IMR-90 (cell line): ENCODE data around the gene RNASE4. TPM values are rescaled to one million over a fixed set of nuclear protein-coding genes. Genes with fewer than 3 reads are reported as not detected.

Source experiments
- ATAC-seq: fragments of 200-7000 bp; cut with Tn5 transposase; 2 replicates; pipeline ENCODE4 v1.9.1; 2020; ENCODE audit warnings: low read depth, mild to moderate bottlenecking, moderate library complexity
- BruUV-seq: library from RNA; stranded (reverse); fragments of 400-500 nt; replicated peaks from 2 replicates; lab custom pipeline; 2021; lab: Mats Ljungman, UMichigan
- CTCF ChIA-PET: fragments of 300-600 bp; formaldehyde crosslinking; extraction: SDS; loops from one replicate; lab custom pipeline; 2021; ENCODE audit warnings: antibody characterized with exemption; lab: Yijun Ruan, JAX
- POLR2A ChIA-PET: fragments of 300-600 bp; sonication (Branson Sonifier 250); formaldehyde crosslinking; loops from one replicate; lab custom pipeline; 2022; ENCODE audit warnings: antibody characterized with exemption; ENCODE audit not compliant: unreplicated experiment; lab: Charles Lee
- DNase-seq: peaks from one replicate; pipeline ENCODE4 v3.0.0; 2013
- H2AFZ ChIP-seq: replicated peaks from 2 replicates; pipeline ENCODE3; 2013; ENCODE audit warnings: low read length, mild to moderate bottlenecking; ENCODE audit not compliant: poor library complexity
- H2AK5ac ChIP-seq: 2 replicates; pipeline ENCODE4 v1.6.1; 2013; ENCODE audit warnings: low read depth, low read length, inconsistent platforms
- H2AK9ac ChIP-seq: replicated peaks from 2 replicates; pipeline ENCODE3; 2013; ENCODE audit warnings: mild to moderate bottlenecking, low read depth, low read length, moderate library complexity; ENCODE audit not compliant: poor library complexity
- H2BK120ac ChIP-seq: 2 replicates; pipeline ENCODE4 v1.6.1; 2013; ENCODE audit warnings: low read depth, low read length, inconsistent platforms
- H2BK15ac ChIP-seq: 3 replicates; pipeline ENCODE4 v1.6.1; 2013; ENCODE audit warnings: low read depth, low read length, inconsistent platforms
- H2BK20ac ChIP-seq: 2 replicates; pipeline ENCODE4 v1.6.1; 2013; ENCODE audit warnings: low read depth, mild to moderate bottlenecking, inconsistent platforms, low read length, moderate library complexity
- H2BK5ac ChIP-seq: 2 replicates; pipeline ENCODE4 v1.6.1; 2013; ENCODE audit warnings: mild to moderate bottlenecking, low read depth, low read length, inconsistent platforms; ENCODE audit not compliant: poor library complexity, severe bottlenecking
- H3K14ac ChIP-seq: replicated peaks from 2 replicates; pipeline ENCODE4 v1.6.1; 2013; ENCODE audit warnings: low read depth, low read length, inconsistent platforms
- H3K18ac ChIP-seq: 2 replicates; pipeline ENCODE4 v1.6.1; 2013; ENCODE audit warnings: low read depth, low read length, control low read depth
- H3K23ac ChIP-seq: 2 replicates; pipeline ENCODE4 v1.6.1; 2013; ENCODE audit warnings: low read depth, low read length, inconsistent platforms
- H3K27ac ChIP-seq: 2 replicates; pipeline ENCODE4 v1.5.1; 2013; ENCODE audit warnings: mild to moderate bottlenecking, control low read depth, low read length; ENCODE audit not compliant: insufficient read depth
- H3K27me3 ChIP-seq: 2 replicates; pipeline ENCODE4 v1.6.1; 2013; ENCODE audit warnings: low read length; ENCODE audit not compliant: control insufficient read depth, insufficient read depth
- H3K36me3 ChIP-seq: 2 replicates; pipeline ENCODE4 v1.6.1; 2013; ENCODE audit warnings: low read length, mixed read lengths; ENCODE audit not compliant: control insufficient read depth, insufficient read depth
- H3K4ac ChIP-seq: 2 replicates; pipeline ENCODE4 v1.6.1; 2013; ENCODE audit warnings: low read depth, low read length, inconsistent platforms
- H3K4me1 ChIP-seq: 2 replicates; pipeline ENCODE4 v1.6.1; 2013; ENCODE audit warnings: low read length, mixed read lengths; ENCODE audit not compliant: control insufficient read depth, insufficient read depth
- H3K4me2 ChIP-seq: 2 replicates; pipeline ENCODE4 v1.6.1; 2013; ENCODE audit warnings: low read depth, mild to moderate bottlenecking, control low read depth, low read length, moderate library complexity
- H3K4me3 ChIP-seq: 2 replicates; pipeline ENCODE4 v1.5.1; 2013; ENCODE audit warnings: low read depth, mild to moderate bottlenecking, control low read depth, low read length, moderate library complexity; ENCODE audit not compliant: insufficient read depth
- H3K56ac ChIP-seq: 2 replicates; pipeline ENCODE4 v1.6.1; 2013; ENCODE audit warnings: low read length, inconsistent platforms; ENCODE audit not compliant: insufficient read depth; ENCODE audit errors: extremely low read depth
- H3K79me1 ChIP-seq, 2 experiments: 2 replicates each; pipeline ENCODE4 v1.6.1; 2013; ENCODE audit warnings: low read length in 2 of 2, inconsistent platforms in 1 of 2, low read depth in 1 of 2
- H3K9ac ChIP-seq: 2 replicates; pipeline ENCODE4 v1.6.1; 2013; ENCODE audit warnings: low read depth, low read length, control low read depth
- H3K9me1 ChIP-seq: 2 replicates; pipeline ENCODE4 v1.6.1; 2013; ENCODE audit warnings: low read length, inconsistent platforms; ENCODE audit not compliant: insufficient read depth
- H3K9me3 ChIP-seq: 2 replicates; pipeline ENCODE4 v1.6.1; 2013; ENCODE audit warnings: low read length; ENCODE audit not compliant: control insufficient read depth, insufficient read depth
- H4K20me1 ChIP-seq: 2 replicates; pipeline ENCODE4 v1.6.1; 2013; ENCODE audit warnings: low read length, inconsistent platforms; ENCODE audit not compliant: insufficient read depth
- H4K5ac ChIP-seq: 2 replicates; pipeline ENCODE4 v1.6.1; 2013; ENCODE audit warnings: mild to moderate bottlenecking, low read depth, low read length, control low read depth
- H4K8ac ChIP-seq, 2 experiments: 2 replicates each; pipeline ENCODE4 v1.6.1; 2013; ENCODE audit warnings: low read depth in 2 of 2, low read length in 2 of 2, control low read depth in 1 of 2, inconsistent platforms in 1 of 2
- H4K91ac ChIP-seq: 2 replicates; pipeline ENCODE4 v1.6.1; 2013; ENCODE audit warnings: low read depth, low read length, inconsistent platforms; ENCODE audit not compliant: insufficient read depth
- BHLHE40 ChIP-seq: fragments of 150-350 bp; IDR thresholded peaks from 2 replicates; pipeline ENCODE4 v1.6.1; 2016; ENCODE audit warnings: mild to moderate bottlenecking, low read depth, low read length
- CEBPB ChIP-seq: IDR thresholded peaks from 2 replicates; pipeline ENCODE4 v1.6.1; 2012; ENCODE audit warnings: low read depth, low read length, improper control_type of control experiment
- CHD1 ChIP-seq: IDR thresholded peaks from 2 replicates; pipeline ENCODE4 v1.6.1; 2012; ENCODE audit warnings: low read depth, low read length, improper control_type of control experiment
- CTCF ChIP-seq: conservative IDR thresholded peaks from 2 replicates; pipeline ENCODE4 v1.5.1; 2012; ENCODE audit warnings: mild to moderate bottlenecking, low read depth, low read length, improper control_type of control experiment
- ELK1 ChIP-seq: fragments of 150-350 bp; IDR thresholded peaks from 2 replicates; pipeline ENCODE4 v1.6.1; 2016; ENCODE audit warnings: low read depth, mild to moderate bottlenecking, low read length, moderate library complexity, borderline replicate concordance
- FOS ChIP-seq: fragments of 150-350 bp; IDR thresholded peaks from 2 replicates; pipeline ENCODE4 v1.6.1; 2016; ENCODE audit warnings: low read depth, low read length
- MAZ ChIP-seq: IDR thresholded peaks from 2 replicates; pipeline ENCODE4 v1.6.1; 2012; ENCODE audit warnings: low read depth, mild to moderate bottlenecking, low read length, improper control_type of control experiment, moderate library complexity, borderline replicate concordance
- MXI1 ChIP-seq: IDR thresholded peaks from 2 replicates; pipeline ENCODE4 v1.6.1; 2012; ENCODE audit warnings: low read depth, mild to moderate bottlenecking, low read length, moderate library complexity, borderline replicate concordance
- NFE2L2 ChIP-seq: fragments of 150-350 bp; IDR thresholded peaks from 2 replicates; pipeline ENCODE4 v1.6.1; 2016; ENCODE audit warnings: low read depth, mild to moderate bottlenecking, low read length
- POLR2A ChIP-seq: IDR thresholded peaks from 2 replicates; pipeline ENCODE4 v1.6.1; 2012; ENCODE audit warnings: mild to moderate bottlenecking, low read depth, low read length
- RAD21 ChIP-seq: IDR thresholded peaks from 2 replicates; pipeline ENCODE4 v1.6.1; 2012; ENCODE audit warnings: low read length, improper control_type of control experiment
- RCOR1 ChIP-seq: IDR thresholded peaks from 2 replicates; pipeline ENCODE4 v1.6.1; 2012; ENCODE audit warnings: mild to moderate bottlenecking, low read length, improper control_type of control experiment; ENCODE audit not compliant: insufficient replicate concordance
- SMC3 ChIP-seq: fragments of 150-350 bp; IDR thresholded peaks from 2 replicates; pipeline ENCODE4 v1.6.1; 2016; ENCODE audit warnings: low read depth, mild to moderate bottlenecking, antibody characterized with exemption, low read length, moderate library complexity
- USF2 ChIP-seq: fragments of 150-350 bp; IDR thresholded peaks from 2 replicates; pipeline ENCODE4 v1.6.1; 2017; ENCODE audit warnings: mild to moderate bottlenecking, antibody characterized with exemption, low read length, low read depth
- WGBS, 2 experiments: methylation state at CpG; one replicate each; pipeline versions ENCODE4 v1.1.5 to v1.1.7; 2013; ENCODE audit warnings: missing lambda C conversion rate in 2 of 2; ENCODE audit not compliant: insufficient read length in 1 of 2; ENCODE audit errors: extremely low coverage in 2 of 2; 5-methylcytosine and 5-hydroxymethylcytosine counted together
- dilution Hi-C: fragments of 300-500 bp; cut with HindIII; formaldehyde crosslinking; loops from one replicate; pipeline ENCODE4 v1.14.3; 2018; ENCODE audit warnings: low sequenced_read_pairs; ENCODE audit not compliant: unreplicated experiment
- in situ Hi-C: fragments of 300-500 bp; cut with MboI; formaldehyde crosslinking; loops from 3 replicates; pipeline ENCODE4 v1.14.3; 2019; ENCODE audit warnings: low sequenced_read_pairs, inconsistent platforms, mixed read lengths
- intact Hi-C: fragments of 100-400 bp; cut with micrococcal nuclease; formaldehyde crosslinking; loops from 2 replicates; pipeline ENCODE4 v1.10.0; 2022
- polyA plus RNA-seq, 3 experiments: library from polyadenylated mRNA; depleted of rRNA; stranded (reverse); fragments of >200 nt; gene quantifications; 2 replicates each; pipeline ENCODE4 v1.2.3, GENCODE V29; 2012; ENCODE audit warnings: low replicate concordance in 1 of 3
- total RNA-seq: library from RNA; depleted of rRNA; stranded (reverse); fragments of >200 nt; gene quantifications from 2 replicates; pipeline ENCODE4 v1.2.3, GENCODE V29; 2012

Gene RNASE4
- total and polyA plus RNA-seq, 2 of the 4 experiments (the other 2 are of a cell fraction): 10.4 to 11.6 TPM

GRCh38 chr14:20733684-20734429 lies 49.5 kb downstream of the RNASE4 start:
- Histone ChIP-seq H3K4me3 (no peak overlapping the region), H3K79me1 (no peaks in the 10 kb centered on the region), H2AK5ac (no peak overlapping the region), H2BK5ac (no peak overlapping the region), H4K20me1 (no peaks in the 10 kb centered on the region), H3K23ac (no peak overlapping the region), H3K4me1 (no peaks in the 10 kb centered on the region), H2BK120ac (no peak overlapping the region), H4K5ac (no peak overlapping the region), H3K9me1 (no peaks in the 10 kb centered on the region), H2AFZ (no peak overlapping the region), H3K27ac (no peak overlapping the region), H2AK9ac (no peak overlapping the region), H3K18ac (no peak overlapping the region), H2BK15ac (no peak overlapping the region), H3K4me2 (no peak overlapping the region), H3K4ac (no peak overlapping the region), H3K14ac (no peak overlapping the region), H3K36me3 (no peaks in the 10 kb centered on the region), H3K9ac (no peak overlapping the region), H3K56ac (no peak overlapping the region), H3K27me3 (no peaks in the 10 kb centered on the region), H4K91ac (no peak overlapping the region), H3K9me3 (no peaks in the 10 kb centered on the region), H4K8ac (no peak overlapping the region), H2BK20ac (no peak overlapping the region)
- BruUV-seq: no TSS peak
- DNase-seq: no peak
- no peak for ATAC-seq
- intact Hi-C loops: no loop called here
- dilution Hi-C loops: no loop called here
- 17% methylated on average over 2 of the region's 6 CpGs; no CpG with 5 or more reads in 1 of the 2 experiments for WGBS, 2 experiments
- in situ Hi-C loops: no loop called here
- no peak for TF ChIP-seq CHD1
- TF ChIP-seq BHLHE40: no peak
- no peak for TF ChIP-seq USF2
- no peak for TF ChIP-seq RCOR1
- no peak for TF ChIP-seq POLR2A
- TF ChIP-seq MAZ: no peak
- no peak for TF ChIP-seq FOS
- no peak for TF ChIP-seq MXI1
- no peak for TF ChIP-seq NFE2L2
- TF ChIP-seq SMC3: no peak
- no peak for TF ChIP-seq CEBPB
- TF ChIP-seq CTCF: no peak
- TF ChIP-seq RAD21: no peak
- no peak for TF ChIP-seq ELK1
- ChIA-PET POLR2A (no interaction called here), CTCF (no interaction called here)
